ENCODE measurements around the gene ABCB6. TPM values are rescaled to one million over a fixed set of nuclear protein-coding genes. Genes with fewer than 3 reads are reported as not detected.

ABCB6 gene
- total and polyA plus RNA-seq, 10 of the 15 experiments (the other 5 are each of a cell fraction or from before 2014, with no cell fraction given), result 2.3 to 22.1 (median 13.8) TPM

GRCh38 chr2:219177552-219178376 is 41.0 kb downstream of the ABCB6 start, which contains the start of gene RETREG2 (continued):
- TF ChIP-seq BCL11A (IDR thresholded peaks at IDR 0.05; ENCODE audit: low read depth, low read length) (no peak), MLLT1 (IDR thresholded peaks at IDR 0.05) (peak; percentile 50), SPI1 (IDR thresholded peaks at IDR 0.05; ENCODE audit: borderline replicate concordance, insufficient read depth, low read depth, low read length) (peak; percentile 66), DPF2 (IDR thresholded peaks at IDR 0.05) (peak; percentile 72)

GRCh38 chr2:219176818-219177551 is 41.8 kb downstream of the ABCB6 start, which contains the start of gene CNPPD1:
TSS of gene CNPPD1 (minus strand) at chr2:219176925. CDS start at chr2:219176828, 97 bp downstream.
- POLR2A ChIA-PET, result interaction anchor here (0.6 to 5.0 kb wide), 19 partner anchors 27 to 281 kb away, joined by 3 to 47 read pairs (median 6); partner anchors contain the start of genes ABCB6, ANKZF1, ATG9A and DNAJB2
- SMC1A ChIA-PET (ENCODE audit: uncharacterized antibody, unreplicated experiment), result interaction anchor here (0.6 to 2.5 kb wide), 14 partner anchors 11 to 122 kb away, joined by 3 to 14 read pairs (median 8); partner anchors contain the start of genes ABCB6, ANKZF1, ATG9A and DNAJB2
- RAD21 ChIA-PET (ENCODE audit: unreplicated experiment), result interaction anchor here (1.0 to 3.7 kb wide), 9 partner anchors 17 to 124 kb away, joined by 4 to 25 read pairs (median 6); partner anchors contain the start of genes DNAJB2 and ZFAND2B
- DNase-seq (ENCODE audit: low read depth, low spot score) (no peak), ATAC-seq (peak; percentile 88), FAIRE-seq (peak; percentile 75)
- Histone ChIP-seq H3K9me3 (replicated peaks; ENCODE audit: control insufficient read depth, insufficient read depth, low read length) (no peaks in the 10 kb centered on the region), H3K4me3 (peak within 1 kb of the TSS; percentile 83), H3K9ac (ENCODE audit: control insufficient read depth, insufficient read depth, low read length) (peak within 1 kb of the TSS; percentile 97), H3K27ac (ENCODE audit: control insufficient read depth, insufficient read depth) (peak within 1 kb of the TSS; percentile 98), H3K4me2 (ENCODE audit: control insufficient read depth, insufficient read depth) (peak within 1 kb of the TSS; percentile 89), H3K36me3 (ENCODE audit: control insufficient read depth in 2 of 2, insufficient read depth in 2 of 2, low read length in 1 of 2) (peaks cover 7 to 12% of the 10 kb centered on the region in 2 experiments), H3K27me3 (replicated peaks in 1 of 2; ENCODE audit: control insufficient read depth in 2 of 2, insufficient read depth in 2 of 2, low read length in 1 of 2) (no peaks in the 10 kb centered on the region), H3K79me2 (ENCODE audit: control insufficient read depth, insufficient read depth, low read length) (peaks cover 32% of the 10 kb centered on the region), H2AFZ (ENCODE audit: control insufficient read depth, low read depth, low read length) (peak within 1 kb of the TSS; percentile 90), H4K20me1 (ENCODE audit: control insufficient read depth, insufficient read depth) (no peaks in the 10 kb centered on the region), H3K4me1 (ENCODE audit: control insufficient read depth, insufficient read depth, low read length) (peaks cover 10% of the 10 kb centered on the region)
- in situ Hi-C loops (cut with MboI), result no loop called here
- intact Hi-C loops (cut with micrococcal nuclease; ENCODE audit: unreplicated experiment), result loop anchor here (1.0 to 5.0 kb wide), 6 partner anchors 17 to 210 kb away; partner anchors contain the start of genes DNAJB2, DNPEP, NHEJ1 and TUBA4A
- BruUV-seq (replicated peaks), result TSS peak; percentile 79
- CTCF ChIA-PET, result interaction anchor here (0.9 to 3.9 kb wide), 16 partner anchors 17 to 283 kb away, joined by 3 to 52 read pairs (median 5); partner anchors contain the start of genes DNAJB2, NHEJ1, TUBA4A and ZFAND2B
- 2% methylated on average over 46 of the region's 69 CpGs for WGBS (ENCODE audit: insufficient coverage, insufficient replicate concordance, low lambda C conversion rate, missing lambda C conversion rate)
- TF ChIP-seq SREBF1 (IDR thresholded peaks at IDR 0.05; ENCODE audit: low read length) (no peak), CHD2 (IDR thresholded peaks at IDR 0.05; ENCODE audit: borderline replicate concordance, low read depth, low read length) (0 out of 2 replicates have a peak, but pooled peaks have one; percentile 36), PML (IDR thresholded peaks at IDR 0.05; ENCODE audit: low read length) (0 out of 2 replicates have a peak, but pooled peaks have one; percentile 43), MTA3 (IDR thresholded peaks at IDR 0.05; ENCODE audit: borderline replicate concordance, low read length) (no peak), IKZF2 (IDR thresholded peaks at IDR 0.05) (peak in 1 of 2 experiments; percentile 44; a peak in 2 of 4 replicates), SPI1 (IDR thresholded peaks at IDR 0.05; ENCODE audit: borderline replicate concordance, insufficient read depth, low read depth, low read length) (peak; percentile 43), GABPA (IDR thresholded peaks at IDR 0.05; ENCODE audit: low read depth) (peak; percentile 69), NKRF (conservative IDR thresholded peaks at IDR 0.05) (peak; percentile 87; the same call in 1 of the 2 replicates), ZSCAN29 (IDR thresholded peaks at IDR 0.05) (peak; percentile 47; the same call in 1 of the 2 replicates), SMAD5 (IDR thresholded peaks at IDR 0.05; ENCODE audit: low read depth) (peak; percentile 85; the same call in 1 of the 2 replicates), YBX1 (IDR thresholded peaks at IDR 0.05) (no peak), CREM (IDR thresholded peaks at IDR 0.05; ENCODE audit: low read depth) (peak; percentile 57), PAX5 (IDR thresholded peaks at IDR 0.05; ENCODE audit: borderline replicate concordance, low read depth, low read length) (0 out of 2 replicates have a peak, but pooled peaks have one; percentile 7), POU2F2 (IDR thresholded peaks at IDR 0.05; ENCODE audit: borderline replicate concordance, low read depth, low read length) (0 out of 3 replicates have a peak, but pooled peaks have one; percentile 42)

All from GM12878 (cell line).